Peyer's patch (tissue), 4 donors: ENCODE measurements around the gene PKMYT1. TPM values are rescaled to one million over a fixed set of nuclear protein-coding genes. Genes with fewer than 3 reads are reported as not detected.

Source experiments
- DNase-seq, 3 donors: peaks; one replicate each; pipeline ENCODE4 v3.0.0-alpha.2; 2017 to 2019
- H3K27ac ChIP-seq, 4 donors: fragments of 200-600 bp; sonication (generic); one replicate each; pipeline ENCODE4 v1.5.1; 2016 to 2019
- H3K27me3 ChIP-seq, 2 donors: fragments of 200-600 bp; sonication (generic); one replicate each; pipeline ENCODE4 v1.5.1; 2019
- H3K36me3 ChIP-seq, 3 donors: fragments of 200-600 bp; sonication (generic); one replicate each; pipeline ENCODE4 v1.5.1; 2016 to 2019
- H3K4me1 ChIP-seq, 4 donors: fragments of 200-600 bp; sonication (generic); one replicate each; pipeline ENCODE4 v1.5.1; 2016 to 2019
- H3K4me3 ChIP-seq, 4 donors: fragments of 200-600 bp; sonication (generic); 1 replicate in 3 of 4; 2 replicates in 1 of 4; pipeline ENCODE4 v1.5.1; 2016 to 2019; ENCODE audit warnings: mild to moderate bottlenecking in 1 of 4
- H3K9me3 ChIP-seq, 4 donors: fragments of 200-600 bp; sonication (generic); one replicate each; pipeline ENCODE4 v1.5.1; 2016 to 2019; ENCODE audit warnings: mild to moderate bottlenecking in 1 of 4
- POLR2A ChIP-seq, 2 donors: fragments of 450-650 bp; IDR thresholded peaks; one replicate each; pipeline ENCODE4 v1.5.1; 2017; ENCODE audit warnings: antibody characterized with exemption in 2 of 2, mild to moderate bottlenecking in 2 of 2, moderate library complexity in 2 of 2
- total RNA-seq, 4 donors: library from RNA; depleted of rRNA; stranded (reverse); fragments of >200 nt; gene quantifications; one replicate each; pipeline ENCODE4 v1.1.0, GENCODE V29; 2016
- TF ChIP-seq, protein P1 (sequence below), 6 experiments: fragments of 450-650 bp in 4 of 6; fragments of 200-600 bp in 2 of 6; sonication (generic) in 1 of 6; IDR thresholded peaks; one replicate each; pipeline ENCODE4 v1.5.1; 2017 to 2019; ENCODE audit warnings: antibody characterized with exemption in 6 of 6, mild to moderate bottlenecking in 3 of 6, moderate library complexity in 1 of 6

The PKMYT1 gene
- total RNA-seq, 4 donors from 2014 or later: 4.3 to 23.9 (median 6.0) TPM

GRCh38 chr16:3010510-3010909 lies 30.3 kb upstream of the PKMYT1 start:
- H3K27ac ChIP-seq: no peak overlapping the region
- no peak overlapping the region for H3K4me3 ChIP-seq
- no peaks in the 10 kb centered on the region for H3K9me3 ChIP-seq
- no peak for DNase-seq
- H3K36me3 ChIP-seq: no peaks in the 10 kb centered on the region
- TF ChIP-seq, protein P1, sequence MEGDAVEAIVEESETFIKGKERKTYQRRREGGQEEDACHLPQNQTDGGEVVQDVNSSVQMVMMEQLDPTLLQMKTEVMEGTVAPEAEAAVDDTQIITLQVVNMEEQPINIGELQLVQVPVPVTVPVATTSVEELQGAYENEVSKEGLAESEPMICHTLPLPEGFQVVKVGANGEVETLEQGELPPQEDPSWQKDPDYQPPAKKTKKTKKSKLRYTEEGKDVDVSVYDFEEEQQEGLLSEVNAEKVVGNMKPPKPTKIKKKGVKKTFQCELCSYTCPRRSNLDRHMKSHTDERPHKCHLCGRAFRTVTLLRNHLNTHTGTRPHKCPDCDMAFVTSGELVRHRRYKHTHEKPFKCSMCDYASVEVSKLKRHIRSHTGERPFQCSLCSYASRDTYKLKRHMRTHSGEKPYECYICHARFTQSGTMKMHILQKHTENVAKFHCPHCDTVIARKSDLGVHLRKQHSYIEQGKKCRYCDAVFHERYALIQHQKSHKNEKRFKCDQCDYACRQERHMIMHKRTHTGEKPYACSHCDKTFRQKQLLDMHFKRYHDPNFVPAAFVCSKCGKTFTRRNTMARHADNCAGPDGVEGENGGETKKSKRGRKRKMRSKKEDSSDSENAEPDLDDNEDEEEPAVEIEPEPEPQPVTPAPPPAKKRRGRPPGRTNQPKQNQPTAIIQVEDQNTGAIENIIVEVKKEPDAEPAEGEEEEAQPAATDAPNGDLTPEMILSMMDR (IDR thresholded peaks at IDR 0.05): no peak
- no peak for TF ChIP-seq POLR2A (IDR thresholded peaks at IDR 0.05)
- H3K27me3 ChIP-seq: no peaks in the 10 kb centered on the region
- H3K4me1 ChIP-seq: peaks cover 8 to 31% (median 12%) of the 10 kb centered on the region in 4 donors

GRCh38 chr16:3009568-3010390 lies 29.5 kb upstream of the PKMYT1 start:
- TF ChIP-seq, protein P1 (IDR thresholded peaks at IDR 0.05): no peak
- no peak for TF ChIP-seq POLR2A (IDR thresholded peaks at IDR 0.05)
- Histone ChIP-seq H3K9me3 (no peaks in the 10 kb centered on the region), H3K27me3 (no peaks in the 10 kb centered on the region), H3K4me3 (no peak overlapping the region), H3K4me1 (peaks cover 8 to 31% (median 13%) of the 10 kb centered on the region in 4 donors), H3K36me3 (no peaks in the 10 kb centered on the region), H3K27ac (no peak overlapping the region)
- no peak for DNase-seq

DNA sequence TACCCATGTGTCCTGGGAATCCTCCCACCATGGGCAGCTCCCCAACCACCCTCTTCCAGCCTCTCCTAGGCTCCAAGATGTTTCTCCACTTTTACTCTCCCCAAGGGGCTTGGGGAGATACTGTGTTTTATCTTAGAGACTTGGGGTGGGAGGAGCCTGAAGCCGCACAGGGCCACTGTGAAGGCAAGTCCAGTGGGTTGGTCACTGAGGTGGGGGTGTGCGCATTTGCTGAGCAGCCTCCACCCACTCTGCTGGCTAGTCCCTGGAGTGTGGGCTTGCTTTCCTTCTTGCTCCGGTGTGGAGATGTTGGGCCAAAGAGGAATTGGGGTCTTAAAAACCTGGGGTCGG lies 28.4 kb upstream of the PKMYT1 start:
- peak overlapping the region in 1 of 4 donors; percentile 95 for H3K27ac ChIP-seq
- DNase-seq: no peak
- H3K4me3 ChIP-seq: no peak overlapping the region
- H3K36me3 ChIP-seq: no peaks in the 10 kb centered on the region
- no peaks in the 10 kb centered on the region for H3K27me3 ChIP-seq
- no peaks in the 10 kb centered on the region for H3K9me3 ChIP-seq
- TF ChIP-seq, protein P1 (IDR thresholded peaks at IDR 0.05): no peak
- no peak for TF ChIP-seq POLR2A (IDR thresholded peaks at IDR 0.05)
- peaks cover 8 to 31% (median 14%) of the 10 kb centered on the region in 4 donors for H3K4me1 ChIP-seq

DNA sequence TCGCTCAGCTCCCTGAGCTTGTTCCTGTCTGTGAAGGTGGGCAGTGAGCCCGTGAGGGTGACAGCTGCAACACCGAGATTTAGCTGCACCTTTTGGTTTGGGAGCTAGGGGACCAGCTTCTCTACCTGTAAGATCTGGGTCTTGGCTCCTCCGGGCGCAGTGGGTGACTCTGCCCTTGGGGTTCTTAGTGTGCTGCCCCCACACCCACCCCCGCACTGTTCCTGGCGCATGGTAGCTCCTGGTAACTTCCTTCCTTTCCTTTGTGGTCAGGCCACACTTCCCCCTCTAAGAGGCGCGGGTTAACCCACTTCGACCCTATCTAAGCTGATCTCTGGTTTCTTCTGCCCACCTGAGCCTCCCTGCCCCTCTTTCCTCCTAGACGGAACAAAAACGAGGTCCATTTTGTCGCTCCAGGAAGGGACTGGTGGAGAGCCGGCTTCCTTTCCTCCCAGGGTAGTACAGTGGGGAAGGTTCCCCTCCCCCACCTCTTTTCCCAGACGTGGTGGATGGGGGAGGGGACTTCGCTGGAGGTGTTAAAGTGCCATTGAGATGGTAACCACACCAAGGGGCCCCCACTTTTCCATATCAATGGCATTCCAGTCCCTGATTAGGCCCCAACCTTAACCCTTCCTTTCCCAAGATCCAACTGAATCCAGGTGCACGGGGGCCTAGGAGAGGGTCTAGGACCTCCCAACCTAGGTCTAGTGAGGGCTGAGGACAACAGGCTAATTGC lies 27.9 kb upstream of the PKMYT1 start:
- Histone ChIP-seq H3K27ac (peak overlapping the region in 3 of 4 donors; percentile 67 to 95 (median 84)), H3K4me3 (peak overlapping the region in 3 of 4 donors; percentile 2 to 28 (median 16)), H3K9me3 (no peaks in the 10 kb centered on the region), H3K4me1 (peaks cover 8 to 31% (median 14%) of the 10 kb centered on the region in 4 donors), H3K27me3 (no peaks in the 10 kb centered on the region), H3K36me3 (no peaks in the 10 kb centered on the region)
- peak in 2 of 3 donors; percentile 31 to 60 for DNase-seq
- TF ChIP-seq, protein P1 (IDR thresholded peaks at IDR 0.05): no peak
- TF ChIP-seq POLR2A (IDR thresholded peaks at IDR 0.05): no peak

- Histone ChIP-seq H3K27ac (peak overlapping the region in 3 of 4 donors; percentile 67 to 95 (median 84)), H3K4me3 (peak overlapping the region in 2 of 4 donors; percentile 28 to 53), H3K4me1 (peaks cover 8 to 31% (median 14%) of the 10 kb centered on the region in 4 donors), H3K9me3 (no peaks in the 10 kb centered on the region), H3K36me3 (no peaks in the 10 kb centered on the region), H3K27me3 (no peaks in the 10 kb centered on the region)
- TF ChIP-seq, protein P1 (IDR thresholded peaks at IDR 0.05): no peak
- TF ChIP-seq POLR2A (IDR thresholded peaks at IDR 0.05): peak; percentile 35 to 71
- DNase-seq: peak in 2 of 3 donors; percentile 87
Observed at GRCh38 chr16:3007059-3007956, 27.1 kb upstream of the PKMYT1 start.
